HG03135 (cell line): ENCODE data around the gene SEZ6L.
"Not testable (repeated sequence)": the region's sequence is repeated elsewhere in the genome, so short reads cannot be mapped to it uniquely, and the experiment has no call there.

ENCODE experiments used
- ATAC-seq: cut with Tn5 transposase; IDR thresholded peaks from one replicate; pipeline ENCODE4 v1.9.1; 2021; ENCODE audit warnings: mild to moderate bottlenecking, moderate library complexity; ENCODE audit not compliant: unreplicated experiment

The SEZ6L gene

GRCh38 chr22:26374391-26375026 is 205.2 kb downstream of the SEZ6L start:
- ATAC-seq: no peak

GRCh38 chr22:26377170-26377830 is 208.0 kb downstream of the SEZ6L start:
- ATAC-seq: no peak

- ATAC-seq: no peak
Observed at GRCh38 chr22:26380072-26380830, 211.0 kb downstream of the SEZ6L start.

- ATAC-seq: no peak
Observed at GRCh38 chr22:26382782-26383181, 213.5 kb downstream of the SEZ6L start.

GRCh38 chr22:26383968-26384556 is 214.8 kb downstream of the SEZ6L start:
- no peak for ATAC-seq

- no peak for ATAC-seq
Observed at GRCh38 chr22:26385164-26385563, 215.9 kb downstream of the SEZ6L start.

GRCh38 chr22:26389125-26389524 is 219.9 kb downstream of the SEZ6L start:
- no peak for ATAC-seq

GRCh38 chr22:26391091-26391490 is 221.8 kb downstream of the SEZ6L start:
- ATAC-seq: no peak

GRCh38 chr22:26391623-26392022 is 222.4 kb downstream of the SEZ6L start:
- no peak for ATAC-seq

- ATAC-seq: no peak
Observed at GRCh38 chr22:26393929-26394328, 224.7 kb downstream of the SEZ6L start.

GRCh38 chr22:26394777-26395176 is 225.5 kb downstream of the SEZ6L start:
- no peak for ATAC-seq

- no peak for ATAC-seq
Observed at GRCh38 chr22:26395926-26396325, 226.7 kb downstream of the SEZ6L start.

- no peak for ATAC-seq
Observed at GRCh38 chr22:26398741-26399153, 229.5 kb downstream of the SEZ6L start.

GRCh38 chr22:26399289-26399688 is 230.0 kb downstream of the SEZ6L start:
- no peak for ATAC-seq

GRCh38 chr22:26401726-26402125 is 232.5 kb downstream of the SEZ6L start:
- no peak for ATAC-seq

- no peak for ATAC-seq
Observed at GRCh38 chr22:26404851-26405421, 235.7 kb downstream of the SEZ6L start.

GRCh38 chr22:26406118-26406517 is 236.9 kb downstream of the SEZ6L start:
- ATAC-seq: no peak

GRCh38 chr22:26408562-26409220 is 239.4 kb downstream of the SEZ6L start:
- not testable (repeated sequence) for ATAC-seq

- no peak for ATAC-seq
Observed at GRCh38 chr22:26409719-26410335, 240.6 kb downstream of the SEZ6L start.

GRCh38 chr22:26410386-26410785 is 241.1 kb downstream of the SEZ6L start:
- ATAC-seq: no peak
